HG03060 (cell line): ENCODE data around the gene FBXL15.

Source experiments
- ATAC-seq: cut with Tn5 transposase; IDR thresholded peaks from one replicate; pipeline ENCODE4 v1.9.1; 2021; ENCODE audit warnings: low read depth, moderate number of reproducible peaks; ENCODE audit not compliant: unreplicated experiment

Gene FBXL15

GRCh38 chr10:102409604-102410428, 10.8 kb upstream of the FBXL15 start:
- no peak for ATAC-seq

GRCh38 chr10:102410429-102411073, 10.1 kb upstream of the FBXL15 start:
- no peak for ATAC-seq

DNA sequence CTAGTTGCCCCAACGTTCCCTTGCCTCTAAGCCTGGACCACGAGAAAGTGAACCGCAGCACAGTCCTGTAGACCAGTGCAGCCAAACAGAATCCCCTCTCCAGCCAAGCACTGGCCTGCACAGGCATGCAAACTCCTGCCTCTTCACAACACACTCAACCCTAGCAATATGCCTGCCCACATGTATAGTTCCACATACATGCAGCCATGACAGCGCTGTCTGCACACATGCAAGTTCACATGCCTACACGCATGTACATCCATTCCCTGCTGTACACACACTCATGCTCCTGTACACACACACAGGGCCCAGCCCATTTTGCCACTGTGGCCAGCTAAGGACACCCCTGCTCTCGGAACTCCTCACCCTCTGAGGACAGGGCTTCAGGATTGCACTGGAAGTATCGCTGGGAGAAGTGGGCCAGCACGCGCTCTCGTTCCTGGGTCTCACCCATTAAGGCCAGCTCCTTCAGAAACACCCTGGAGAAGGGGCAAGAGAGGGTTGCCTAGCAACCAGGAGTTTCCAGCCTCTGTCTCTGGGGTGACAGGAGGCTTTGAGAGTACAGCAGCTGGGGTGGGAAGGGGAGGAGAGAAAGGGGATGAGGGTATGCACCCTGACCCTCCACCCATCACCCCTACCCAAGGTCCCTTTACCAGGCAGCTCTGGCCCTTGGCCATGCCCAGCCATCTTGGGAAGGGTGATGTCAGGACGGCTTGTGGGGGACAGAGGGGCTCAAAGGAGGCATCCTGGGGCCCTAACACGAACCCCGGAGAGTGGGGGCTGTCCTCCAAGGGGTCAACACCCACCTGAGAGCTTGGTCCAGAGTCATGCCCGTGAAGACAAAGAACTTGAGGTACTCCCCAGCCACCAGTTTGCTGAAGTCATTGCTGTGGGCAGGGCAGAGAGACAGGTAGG, 9.0 kb upstream of the FBXL15 start:
- no peak for ATAC-seq

- ATAC-seq = no peak
Observed at GRCh38 chr10:102412293-102412692, 8.3 kb upstream of the FBXL15 start.

GRCh38 chr10:102413053-102413705, 7.5 kb upstream of the FBXL15 start:
- no peak for ATAC-seq

- no peak for ATAC-seq
Observed at GRCh38 chr10:102413806-102414561, 6.7 kb upstream of the FBXL15 start.

- no peak for ATAC-seq
Observed at GRCh38 chr10:102414749-102415148, 5.9 kb upstream of the FBXL15 start.

GRCh38 chr10:102416283-102416682, 4.4 kb upstream of the FBXL15 start:
- no peak for ATAC-seq

DNA sequence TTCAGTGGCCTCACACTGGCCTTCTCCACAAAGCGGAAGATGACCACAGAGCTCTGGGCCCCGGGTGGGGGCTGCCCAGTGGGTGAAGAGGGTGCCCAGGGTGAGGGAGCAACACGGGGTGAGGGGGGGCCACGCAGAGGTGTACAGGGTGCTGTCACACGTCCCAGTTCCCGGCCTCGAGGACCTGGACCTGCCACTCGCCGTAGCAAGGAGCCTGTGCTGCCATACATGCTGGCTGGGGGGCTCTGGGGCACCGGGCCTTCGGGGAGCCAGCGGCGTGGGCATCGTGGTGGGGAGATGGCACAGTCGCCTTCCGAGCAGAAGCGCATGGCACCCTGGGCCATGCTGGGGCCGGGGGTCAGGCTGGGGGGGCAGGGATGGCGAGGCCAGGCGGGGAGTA, 3.9 kb upstream of the FBXL15 start:
- no peak for ATAC-seq

DNA sequence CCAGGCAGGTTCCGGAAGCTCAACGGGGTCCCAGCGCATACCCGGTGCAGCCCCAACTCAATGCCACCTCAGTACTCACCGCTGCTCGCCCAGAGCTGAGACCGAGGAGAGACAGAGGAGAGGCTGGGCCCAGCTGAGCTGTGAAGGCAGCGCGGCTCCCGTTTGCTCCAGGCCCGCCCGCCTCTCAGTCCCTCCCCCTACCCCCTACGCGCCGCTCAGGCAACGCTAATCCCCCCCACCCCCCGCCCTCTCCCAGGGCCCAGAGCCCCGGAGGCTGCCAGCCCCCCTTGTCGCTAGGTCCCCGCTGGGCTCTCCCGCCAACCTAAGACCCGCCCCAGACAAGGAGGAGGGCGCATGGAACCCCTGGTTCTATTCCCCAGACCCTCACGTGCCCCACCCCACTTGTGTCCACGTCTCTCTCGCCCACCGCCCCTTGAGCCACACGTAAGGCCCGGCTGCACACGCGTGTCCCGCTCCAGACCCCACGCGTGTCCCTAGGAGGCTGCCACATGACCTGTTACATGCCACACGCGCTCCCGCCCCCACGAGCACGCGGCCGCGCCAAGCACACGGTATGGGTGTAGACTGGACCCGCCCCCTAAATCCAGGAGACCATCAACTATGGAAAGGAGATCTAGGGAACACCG, 1.9 kb upstream of the FBXL15 start, which contains the start of gene PSD:
TSS of gene PSD (minus strand) at position 164 of the 647 bp plus-strand sequence. CDS start 1,747 bp downstream, outside the sequence.
- no peak for ATAC-seq

GRCh38 chr10:102419269-102420180, 1.1 kb upstream of the FBXL15 start:
- no peak for ATAC-seq

- ATAC-seq = no peak
Observed at GRCh38 chr10:102420181-102420713, 389 bp upstream of the FBXL15 start.

DNA sequence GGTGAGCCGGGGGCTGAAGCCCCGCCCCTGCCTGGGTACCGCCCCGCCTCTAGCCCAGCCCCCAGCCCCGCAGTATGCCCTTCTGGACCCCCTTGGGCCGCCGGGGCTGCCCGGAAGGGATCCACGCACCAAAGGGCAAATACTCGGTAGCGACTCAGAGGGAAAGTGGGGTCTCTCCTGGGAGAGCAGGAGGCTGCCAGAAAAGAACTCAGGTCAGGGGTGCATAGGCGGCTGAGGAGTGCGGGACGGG, 796 bp downstream of the FBXL15 start:
- ATAC-seq = no peak

DNA sequence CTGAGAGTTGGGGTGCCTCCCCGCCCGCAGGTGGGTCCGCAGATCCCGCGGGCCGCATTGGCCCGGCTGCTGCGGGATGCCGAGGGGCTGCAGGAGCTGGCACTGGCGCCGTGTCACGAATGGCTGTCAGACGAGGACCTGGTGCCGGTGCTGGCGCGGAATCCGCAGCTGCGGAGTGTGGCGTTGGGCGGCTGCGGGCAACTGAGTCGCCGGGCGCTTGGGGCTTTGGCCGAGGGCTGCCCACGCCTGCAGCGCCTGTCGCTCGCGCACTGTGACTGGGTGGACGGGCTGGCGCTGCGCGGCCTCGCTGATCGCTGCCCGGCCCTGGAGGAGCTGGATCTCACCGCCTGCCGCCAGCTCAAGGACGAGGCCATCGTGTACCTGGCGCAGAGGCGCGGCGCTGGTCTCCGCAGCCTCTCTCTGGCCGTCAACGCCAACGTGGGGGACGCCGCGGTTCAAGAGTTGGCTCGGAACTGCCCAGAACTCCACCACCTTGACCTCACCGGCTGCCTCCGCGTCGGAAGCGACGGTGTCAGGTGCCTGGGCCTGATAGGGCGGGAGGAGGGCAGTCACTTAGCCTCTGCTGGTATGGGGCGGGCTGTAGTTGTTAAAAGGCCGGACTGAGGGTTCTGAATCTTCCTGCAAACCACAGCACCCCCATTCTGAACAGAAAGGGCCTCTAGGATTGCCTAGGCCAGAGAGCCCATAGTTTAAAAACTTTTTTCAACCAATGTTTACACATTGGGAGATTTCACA, 1.3 kb downstream of the FBXL15 start:
- no peak for ATAC-seq

DNA sequence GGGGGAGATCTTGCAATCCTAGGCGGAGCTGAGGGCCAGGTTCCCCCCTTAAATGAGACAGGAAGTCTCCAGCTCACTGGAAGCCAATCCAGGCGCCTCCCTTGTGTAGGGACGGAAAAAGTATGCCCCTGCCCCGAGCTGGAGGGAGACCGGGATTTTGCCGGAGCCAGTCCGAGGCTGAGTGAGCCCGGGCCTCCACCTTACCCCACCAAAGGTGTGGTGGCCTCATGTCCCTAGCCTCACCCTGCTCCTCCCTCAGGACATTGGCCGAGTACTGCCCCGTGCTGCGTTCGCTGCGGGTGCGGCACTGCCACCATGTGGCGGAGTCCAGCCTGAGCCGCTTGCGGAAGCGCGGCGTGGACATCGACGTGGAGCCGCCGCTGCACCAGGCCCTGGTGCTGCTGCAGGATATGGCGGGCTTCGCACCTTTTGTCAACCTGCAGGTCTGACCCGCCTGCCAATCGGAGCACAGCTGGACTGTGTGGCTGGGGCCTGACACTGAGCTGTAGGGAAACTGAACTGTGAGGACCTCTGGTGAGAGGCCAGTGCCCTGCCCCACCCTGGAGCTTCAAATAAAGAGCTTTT, 2.0 kb downstream of the FBXL15 start:
- ATAC-seq = no peak

DNA sequence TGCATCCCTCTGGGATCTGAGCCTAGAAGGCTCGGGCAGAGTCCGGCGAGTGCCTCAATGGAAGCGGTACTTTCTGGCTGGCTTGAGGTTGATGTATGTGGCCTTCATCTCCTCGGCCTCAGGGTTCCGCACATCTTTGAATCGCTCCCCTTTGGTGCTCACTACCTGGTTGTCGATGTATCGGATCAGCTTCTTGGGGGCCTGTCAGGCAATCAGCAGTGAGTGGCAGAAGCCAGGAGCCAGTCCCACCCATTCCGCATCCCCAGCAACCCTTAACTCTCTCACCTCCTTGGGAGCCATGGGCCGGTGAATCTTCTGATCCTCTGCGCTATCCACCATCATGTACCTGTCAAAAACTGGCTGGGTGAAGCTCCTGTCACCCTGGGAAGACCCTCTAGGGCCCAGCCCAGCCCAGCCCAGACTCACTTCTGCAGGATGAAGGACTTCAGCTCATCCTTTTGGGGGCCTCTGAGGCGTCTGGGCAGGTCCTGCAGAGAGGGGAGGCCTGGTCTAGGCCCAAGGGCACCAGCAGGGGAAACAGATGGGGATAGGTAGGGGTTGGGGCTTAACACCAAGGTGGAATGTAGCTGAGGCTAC, 2.8 kb downstream of the FBXL15 start:
- ATAC-seq = no peak

GRCh38 chr10:102424145-102424544, 3.5 kb downstream of the FBXL15 start:
- ATAC-seq = no peak
